ENCODE results near the gene PSMD11.

GRCh38 chr17:32453370-32453769 lies 9.1 kb downstream of the PSMD11 start:
- TF ChIP-seq EZH2 (IDR thresholded peaks at IDR 0.05; ENCODE audit: low read length) (no peak), CTCF (optimal IDR thresholded peaks at IDR 0.05 in 1 of 3, IDR thresholded peaks at IDR 0.05 in 1 of 3, conservative IDR thresholded peaks at IDR 0.05 in 1 of 3; ENCODE audit: extremely low read depth in 1 of 3, insufficient read depth in 2 of 3, low read length in 3 of 3) (no peak)
